SK-N-SH treated with all-trans-retinoic acid at 6 μM for 48 hours (cell line): ENCODE measurements around the gene PRKD3.

ENCODE experiments used
- ARNTL ChIP-seq: fragments of 450-650 bp; formaldehyde crosslinking; IDR thresholded peaks from 2 replicates; pipeline ENCODE4 v1.5.0; 2020; ENCODE audit warnings: low read depth, mild to moderate bottlenecking, moderate library complexity, borderline replicate concordance
- CREB5 ChIP-seq: fragments of 250-450 bp; sonication (Bioruptor Pico); IDR thresholded peaks from 2 replicates; pipeline ENCODE4 v1.5.1; 2020; ENCODE audit warnings: low read depth, mild to moderate bottlenecking, moderate library complexity
- GLIS3 ChIP-seq: fragments of 250-450 bp; sonication (Bioruptor Pico); IDR thresholded peaks from 2 replicates; pipeline ENCODE4 v1.5.0; 2020; ENCODE audit warnings: mild to moderate bottlenecking, moderate library complexity
- RARB ChIP-seq: fragments of 250-450 bp; sonication (Bioruptor Pico); IDR thresholded peaks from 2 replicates; pipeline ENCODE4 v1.8.0; 2021; ENCODE audit warnings: mild to moderate bottlenecking, moderate library complexity
- ZC3H10 ChIP-seq: fragments of 250-450 bp; sonication (Bioruptor Pico); IDR thresholded peaks from 2 replicates; pipeline ENCODE4 v1.5.1; 2021; ENCODE audit warnings: mild to moderate bottlenecking, moderate library complexity
- ZFP3 ChIP-seq: fragments of 250-450 bp; sonication (Bioruptor Pico); IDR thresholded peaks from 2 replicates; pipeline ENCODE4 v1.5.0; 2020; ENCODE audit warnings: mild to moderate bottlenecking, moderate library complexity
- ZFP30 ChIP-seq: fragments of 450-650 bp; formaldehyde crosslinking; IDR thresholded peaks from 2 replicates; pipeline ENCODE4 v1.5.0; 2022; ENCODE audit warnings: mild to moderate bottlenecking, moderate library complexity
- ZNF70 ChIP-seq: fragments of 450-650 bp; formaldehyde crosslinking; IDR thresholded peaks from 2 replicates; pipeline ENCODE4 v1.5.0; 2020; ENCODE audit warnings: mild to moderate bottlenecking, moderate library complexity
- TF ChIP-seq, protein P1 (sequence below): fragments of 250-450 bp; sonication (Bioruptor Pico); IDR thresholded peaks from 2 replicates; pipeline ENCODE4 v1.8.0; 2020; ENCODE audit warnings: mild to moderate bottlenecking, moderate library complexity, borderline replicate concordance

DNA sequence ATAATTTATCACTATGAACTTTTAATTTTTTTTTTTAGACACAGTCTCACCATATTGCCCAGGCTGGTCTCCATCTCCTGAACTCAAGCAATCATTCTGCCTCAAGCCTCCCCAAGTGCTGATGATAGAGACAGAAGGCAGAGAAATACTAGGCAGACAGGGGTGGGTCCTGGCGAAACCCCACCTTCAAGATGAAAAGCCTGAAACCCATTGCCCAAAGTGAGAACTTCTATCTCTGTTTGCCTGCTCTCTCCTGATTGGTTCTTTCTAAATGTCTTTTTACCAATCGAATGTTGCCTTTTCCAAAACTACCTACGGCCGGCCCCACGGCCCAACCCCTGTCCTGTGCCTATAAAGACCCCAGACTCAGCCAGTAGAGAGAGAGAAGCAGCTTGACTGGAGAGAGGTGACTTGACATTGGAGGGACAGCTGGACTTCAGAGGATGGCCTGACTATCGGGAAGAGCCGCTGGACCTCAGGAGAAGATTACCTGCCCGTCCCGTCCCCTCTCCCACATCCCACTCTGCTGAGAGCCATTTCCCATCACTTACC is 21.9 kb downstream of the PRKD3 start:
- TF ChIP-seq ZC3H10 (CRISPR knock-in tag) = no peak
- TF ChIP-seq, protein P1, sequence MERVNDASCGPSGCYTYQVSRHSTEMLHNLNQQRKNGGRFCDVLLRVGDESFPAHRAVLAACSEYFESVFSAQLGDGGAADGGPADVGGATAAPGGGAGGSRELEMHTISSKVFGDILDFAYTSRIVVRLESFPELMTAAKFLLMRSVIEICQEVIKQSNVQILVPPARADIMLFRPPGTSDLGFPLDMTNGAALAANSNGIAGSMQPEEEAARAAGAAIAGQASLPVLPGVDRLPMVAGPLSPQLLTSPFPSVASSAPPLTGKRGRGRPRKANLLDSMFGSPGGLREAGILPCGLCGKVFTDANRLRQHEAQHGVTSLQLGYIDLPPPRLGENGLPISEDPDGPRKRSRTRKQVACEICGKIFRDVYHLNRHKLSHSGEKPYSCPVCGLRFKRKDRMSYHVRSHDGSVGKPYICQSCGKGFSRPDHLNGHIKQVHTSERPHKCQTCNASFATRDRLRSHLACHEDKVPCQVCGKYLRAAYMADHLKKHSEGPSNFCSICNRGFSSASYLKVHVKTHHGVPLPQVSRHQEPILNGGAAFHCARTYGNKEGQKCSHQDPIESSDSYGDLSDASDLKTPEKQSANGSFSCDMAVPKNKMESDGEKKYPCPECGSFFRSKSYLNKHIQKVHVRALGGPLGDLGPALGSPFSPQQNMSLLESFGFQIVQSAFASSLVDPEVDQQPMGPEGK = no peak
- no peak for TF ChIP-seq GLIS3 (CRISPR knock-in tag)
- TF ChIP-seq ZFP30 (CRISPR knock-in tag) = no peak
- no peak for TF ChIP-seq RARB (CRISPR knock-in tag)
- no peak for TF ChIP-seq ZFP3
- no peak for TF ChIP-seq ZNF70
- no peak for TF ChIP-seq CREB5 (CRISPR knock-in tag)
- TF ChIP-seq ARNTL (CRISPR knock-in tag) = no peak
